HG03066 (cell line): ENCODE results near the gene MYMK.

Source experiments
- ATAC-seq: cut with Tn5 transposase; IDR thresholded peaks from one replicate; pipeline ENCODE4 v1.9.1; 2021; ENCODE audit warnings: low read depth; ENCODE audit not compliant: unreplicated experiment

MYMK gene

DNA sequence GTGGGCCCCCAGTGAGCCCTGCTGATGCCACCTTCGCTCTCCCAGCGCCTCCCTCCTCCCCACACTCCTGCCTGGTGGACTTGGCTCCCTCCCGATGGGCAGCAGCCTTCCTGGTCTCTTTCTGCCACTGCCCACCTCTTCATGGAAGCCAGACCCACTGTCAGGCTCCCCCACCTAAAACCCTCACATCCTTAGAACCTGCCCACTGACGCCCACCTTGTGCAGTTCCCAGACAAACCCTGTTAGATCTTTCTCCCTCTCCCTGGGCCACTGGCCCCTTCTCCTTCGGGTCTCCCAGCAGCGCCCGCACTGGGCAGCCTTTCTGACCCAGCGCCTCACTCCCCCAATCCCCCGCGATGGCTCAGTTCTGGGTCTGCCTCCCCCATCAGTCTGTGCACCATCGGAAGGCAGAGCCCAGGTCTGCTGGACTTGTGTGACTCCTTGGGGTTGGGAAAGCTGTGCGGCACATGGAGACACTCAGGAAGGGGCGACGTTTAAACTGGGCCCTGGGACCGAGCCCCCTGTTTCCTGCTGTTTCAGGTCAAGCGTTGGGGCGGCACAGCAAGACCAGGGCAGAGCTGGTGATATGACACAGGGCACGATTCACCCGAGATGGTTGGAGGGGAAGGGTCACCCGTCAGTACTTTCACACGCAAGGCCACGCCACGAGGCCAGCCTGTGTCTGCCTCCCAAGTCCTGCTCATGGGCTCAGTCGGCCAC is 17.4 kb downstream of the MYMK start:
- no peak for ATAC-seq

- no peak for ATAC-seq
These were observed 18.1 kb downstream of the MYMK start for GRCh38 chr9:133506653-133507038.

DNA sequence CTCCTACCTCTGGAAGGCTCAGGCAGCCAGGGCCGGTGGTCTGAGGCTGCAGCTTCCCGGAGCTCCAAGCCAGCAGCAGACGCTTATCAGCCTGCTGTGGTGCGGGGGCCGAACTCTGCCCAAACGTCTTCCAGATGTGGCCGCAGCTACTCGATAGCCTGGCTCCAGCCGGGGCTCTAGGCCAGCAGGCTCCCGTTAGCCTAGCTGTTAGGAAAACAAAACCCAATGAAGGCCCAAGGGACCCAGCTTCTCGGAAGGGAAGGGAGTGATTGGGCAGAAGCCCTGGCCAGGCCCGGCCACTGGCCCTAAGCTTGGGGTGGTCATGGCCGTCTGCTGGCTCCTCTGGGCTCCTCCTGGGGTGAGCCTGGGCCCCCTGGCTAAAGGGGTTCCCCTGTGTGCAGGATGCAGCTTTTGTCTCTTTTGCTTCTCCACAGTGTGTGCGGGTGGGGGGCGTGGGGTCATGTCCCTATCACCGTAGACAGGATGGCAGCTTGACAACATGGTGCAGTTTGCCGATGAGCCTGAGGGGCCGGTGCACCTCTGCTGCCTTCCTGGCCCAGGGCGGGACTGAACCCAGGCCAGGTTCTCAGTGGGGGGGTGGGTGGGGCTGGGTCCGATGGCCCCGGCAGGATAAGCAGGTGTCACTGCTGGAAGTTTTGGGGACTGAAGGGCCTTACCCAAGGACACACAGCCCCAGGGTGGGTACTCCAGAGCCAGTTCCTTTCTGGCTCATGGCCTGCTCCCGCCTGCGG is 18.7 kb downstream of the MYMK start:
- ATAC-seq: no peak

DNA sequence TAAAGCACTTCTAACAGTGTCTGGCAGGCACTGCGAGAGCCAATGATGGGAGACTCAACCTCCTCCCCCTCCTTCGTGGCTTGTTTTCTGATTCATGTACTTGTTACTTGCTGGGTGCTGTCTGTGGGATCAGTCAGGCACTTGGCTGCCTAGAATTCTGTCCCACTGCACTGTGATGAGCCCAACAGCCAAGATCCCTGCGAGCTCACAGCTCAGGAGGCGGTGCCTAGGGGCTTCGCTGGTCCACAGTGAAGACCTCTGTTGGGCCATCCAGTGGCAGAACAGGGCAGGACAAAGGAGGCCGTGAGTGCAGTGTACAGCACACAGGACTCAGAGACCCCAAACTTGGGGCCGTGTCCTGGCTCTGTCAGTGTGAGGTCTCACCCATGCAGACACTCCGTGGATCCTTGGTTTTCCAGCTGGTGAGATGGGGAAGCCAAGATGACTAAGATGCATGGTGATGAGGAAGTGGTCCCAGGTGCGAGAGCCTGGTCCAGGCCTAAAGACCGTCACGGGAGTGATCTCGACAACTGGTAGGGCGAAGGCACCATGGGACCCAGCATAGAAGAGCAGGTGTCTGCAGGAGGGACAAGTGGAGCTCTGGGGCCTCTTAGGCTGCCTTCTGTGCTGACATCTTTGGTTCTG is 19.5 kb downstream of the MYMK start:
- no peak for ATAC-seq

GRCh38 chr9:133502112-133502511 is 22.6 kb downstream of the MYMK start:
- ATAC-seq: no peak

DNA sequence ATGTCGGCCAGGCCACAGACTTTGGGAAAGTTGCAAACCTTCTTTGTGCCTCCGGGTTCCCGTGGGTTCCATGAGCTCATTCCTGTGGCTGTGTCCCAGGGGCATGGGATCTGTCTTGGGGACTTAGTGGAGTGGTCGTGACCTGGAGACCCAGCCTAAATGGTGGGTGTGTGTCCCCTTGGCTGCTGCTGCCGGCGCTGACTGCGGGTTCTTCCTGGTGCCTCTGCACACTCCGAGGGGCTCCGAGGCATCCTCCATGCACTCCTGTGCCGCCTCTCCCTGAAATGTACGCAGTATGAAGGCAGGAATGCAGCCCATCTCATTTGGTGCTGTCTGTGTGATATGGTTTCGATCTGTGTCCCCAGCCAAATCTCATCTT is 24.9 kb downstream of the MYMK start:
- no peak for ATAC-seq

- no peak for ATAC-seq
These were observed 25.4 kb downstream of the MYMK start for GRCh38 chr9:133499132-133499891.

- no peak for ATAC-seq
These were observed 27.6 kb downstream of the MYMK start for GRCh38 chr9:133496861-133497842.

DNA sequence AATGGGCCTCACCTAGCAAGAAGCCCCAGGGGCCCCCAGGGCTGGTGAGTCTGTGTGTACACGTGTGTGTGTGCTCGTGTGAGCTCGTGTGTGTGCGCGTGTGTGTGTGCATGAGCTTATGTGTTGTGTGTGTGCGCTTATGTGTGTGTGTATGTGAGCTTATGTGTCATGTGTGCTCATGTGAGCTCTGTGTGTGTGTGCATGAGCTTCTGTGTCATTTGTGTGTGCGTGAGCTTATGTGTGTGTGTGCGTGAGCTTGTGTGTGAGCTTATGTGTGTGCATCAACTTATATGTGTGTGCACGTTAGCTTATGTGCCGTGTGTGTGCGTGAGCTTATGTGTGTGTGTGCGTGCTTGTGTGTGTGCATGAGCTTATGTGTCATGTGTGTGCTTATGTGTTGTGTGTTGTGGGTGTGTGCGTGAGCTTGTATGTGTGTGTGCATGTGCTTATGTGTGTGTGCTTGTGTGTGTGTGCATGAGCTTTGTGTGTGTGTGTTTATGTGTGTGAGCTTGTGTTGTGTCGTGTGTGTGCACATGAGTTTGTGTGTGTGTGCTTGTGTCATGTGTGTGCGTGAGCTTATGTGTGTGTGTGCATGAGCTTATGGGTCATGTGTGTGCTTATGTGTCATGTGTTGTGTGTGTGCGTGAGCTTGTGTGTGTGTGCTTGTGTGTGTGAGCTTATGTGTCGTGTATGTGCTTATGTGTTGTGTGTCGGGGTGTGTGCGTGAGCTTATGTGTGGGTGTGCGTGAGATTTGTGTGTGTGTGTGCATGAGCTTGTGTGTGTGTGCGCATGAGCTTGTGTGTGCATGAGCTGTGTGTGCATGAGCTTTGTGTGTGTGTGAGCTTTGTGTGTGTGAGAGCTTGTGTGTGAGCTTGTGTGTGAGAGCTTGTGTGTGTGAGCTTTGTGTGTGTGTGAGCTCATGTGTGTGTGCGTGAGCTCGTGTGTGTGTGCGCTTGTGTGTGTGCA is 29.1 kb downstream of the MYMK start:
- ATAC-seq: no peak

DNA sequence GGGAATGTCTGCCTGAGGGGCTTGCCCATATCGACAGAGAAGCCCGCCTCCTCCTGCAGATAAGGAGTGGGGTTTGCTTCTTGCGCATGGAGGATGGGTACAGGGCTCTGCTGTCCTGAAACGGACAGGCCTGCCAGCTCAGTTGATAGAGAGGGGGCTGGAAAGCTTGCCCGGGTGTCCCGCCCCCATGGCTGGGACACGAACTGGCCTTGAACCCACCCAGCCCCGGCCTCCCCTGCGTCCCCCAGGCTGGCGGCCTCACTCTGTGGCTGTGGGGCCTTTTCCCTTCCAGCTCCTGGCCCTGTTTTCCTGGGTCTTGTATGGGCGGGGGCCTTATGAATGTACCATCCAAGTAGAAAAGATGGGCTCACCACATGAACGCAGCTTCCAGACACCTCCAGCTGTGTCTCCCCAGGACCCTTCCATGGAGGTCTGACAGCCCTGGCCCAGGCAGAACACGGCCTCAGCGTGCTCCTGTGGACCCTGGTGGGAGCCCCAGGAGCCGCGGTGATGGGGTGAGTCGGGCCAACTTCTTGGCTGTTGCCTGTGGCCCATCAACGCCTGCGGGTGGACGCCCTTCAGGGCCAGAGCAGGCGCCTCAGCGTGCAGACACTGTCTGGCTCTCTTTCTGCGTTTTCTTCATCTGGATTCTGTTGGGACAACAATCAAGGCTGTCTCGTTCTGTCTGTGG is 30.0 kb downstream of the MYMK start:
- no peak for ATAC-seq

- no peak for ATAC-seq
These were observed 30.8 kb downstream of the MYMK start for GRCh38 chr9:133493845-133494540.

DNA sequence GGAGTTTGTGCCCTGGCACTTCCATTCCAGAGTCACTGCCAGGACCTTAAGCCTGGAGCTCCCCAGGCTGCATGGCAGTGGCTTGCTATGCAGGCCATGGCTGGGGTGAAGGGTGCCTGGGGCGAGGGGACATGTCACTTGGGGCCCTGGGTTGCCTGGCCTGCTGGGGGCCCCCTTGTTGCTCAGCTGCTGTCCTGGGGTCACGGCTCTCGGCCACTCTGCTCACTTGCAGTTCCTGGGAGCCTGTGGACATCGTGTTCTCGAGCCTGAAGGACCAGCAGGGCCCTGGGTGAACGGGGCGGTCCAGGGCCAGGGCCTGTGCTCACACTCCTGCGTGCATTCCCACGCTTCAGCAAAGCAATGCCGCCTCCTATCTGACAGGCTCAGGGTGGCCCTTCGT is 31.3 kb downstream of the MYMK start:
- ATAC-seq: no peak

DNA sequence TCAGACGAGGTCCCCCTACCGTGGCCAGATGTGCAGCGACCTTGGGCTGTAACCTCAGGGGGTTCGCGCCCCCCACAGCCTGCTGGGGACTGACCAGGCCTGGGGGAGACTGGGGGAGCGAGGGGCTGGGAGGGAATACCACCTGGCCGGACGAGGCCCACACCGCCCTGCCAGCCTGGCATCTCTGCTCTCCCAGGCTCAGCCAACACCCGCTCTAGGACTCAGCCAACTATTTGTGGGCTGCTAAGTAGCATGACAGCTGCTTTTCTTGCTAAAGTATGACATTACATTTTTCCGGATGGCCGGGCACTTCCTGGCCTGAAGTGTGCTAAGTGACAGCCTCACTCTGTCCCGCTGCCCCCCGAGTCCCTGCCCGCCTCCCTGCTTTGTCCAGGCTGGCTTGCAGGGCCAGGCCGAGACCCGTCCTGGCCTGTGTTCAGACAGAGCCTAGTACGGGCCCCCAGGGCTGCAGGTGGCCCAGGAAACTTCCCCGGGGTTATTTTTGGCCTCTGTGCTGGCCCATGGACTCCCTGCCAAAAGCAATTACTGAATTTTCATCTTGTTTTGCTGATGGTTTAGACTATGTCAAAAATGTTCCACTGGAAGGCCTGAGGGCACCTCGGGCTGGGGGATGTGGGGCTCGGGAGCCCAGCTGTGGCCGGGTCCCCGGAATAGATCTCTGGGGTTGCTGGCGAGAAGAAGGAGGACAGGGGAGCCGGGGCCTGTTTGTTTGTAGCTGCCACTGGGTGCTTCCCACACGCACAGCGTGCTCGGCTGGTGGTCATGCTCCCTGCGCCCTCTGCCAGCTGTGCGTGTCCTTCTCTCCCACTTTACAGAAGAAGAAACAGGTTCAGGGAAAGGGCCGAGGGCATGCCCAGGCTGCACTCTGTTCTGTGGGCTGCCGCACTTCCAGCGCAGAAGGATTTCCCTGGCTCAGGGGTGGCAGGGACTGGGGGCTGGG is 32.4 kb downstream of the MYMK start:
- ATAC-seq: no peak

DNA sequence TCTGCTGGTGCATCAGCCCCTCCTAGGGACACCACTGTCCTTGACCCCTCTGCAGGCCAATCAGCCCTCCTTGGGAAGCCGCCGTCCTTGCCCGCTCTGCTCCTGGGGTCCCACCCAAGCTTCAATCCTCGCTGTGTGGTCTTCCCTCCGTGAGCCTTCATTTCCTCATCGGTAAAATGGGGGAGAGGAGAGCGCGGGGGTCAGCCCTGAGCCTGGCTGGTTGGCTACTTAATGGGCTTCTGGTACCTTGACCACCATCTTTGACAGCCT is 33.2 kb downstream of the MYMK start:
- no peak for ATAC-seq

GRCh38 chr9:133490865-133491655 is 33.7 kb downstream of the MYMK start:
- no peak for ATAC-seq

- no peak for ATAC-seq
These were observed 34.5 kb downstream of the MYMK start for GRCh38 chr9:133490201-133490681.
